Measurements from ENCODE around the gene KCNQ2. TPM values are rescaled to one million over a fixed set of nuclear protein-coding genes. Genes with fewer than 3 reads are reported as not detected.

The KCNQ2 gene
- total RNA-seq, 1 experiment from 2014 or later: 0.25 TPM

- ChIA-PET CTCF (interaction anchor here (1.1 kb wide), 1 partner anchor 135 kb away, joined by 3 read pairs; no protein-coding TSS in a partner anchor), POLR2A (no interaction called here)
- Histone ChIP-seq H3K4me1 (peaks cover 10% of the 10 kb centered on the region), H3K36me3 (ENCODE audit: control insufficient read depth, insufficient read depth, low read length) (no peaks in the 10 kb centered on the region), H3K9me3 (peaks cover 13% of the 10 kb centered on the region; the same call in 1 of the 2 replicates), H3K4me3 (ENCODE audit: low read depth, low read length) (no peak overlapping the region), H3K27me3 (replicated peaks; ENCODE audit: control insufficient read depth, insufficient read depth, low read length) (no peaks in the 10 kb centered on the region)
- H3K4me1 Mint-ChIP-seq (ENCODE audit: low read depth, unreplicated experiment): peaks cover 10% of the 10 kb centered on the region
- BruUV-seq (replicated peaks): no TSS peak
- H3K36me3 Mint-ChIP-seq (ENCODE audit: insufficient read depth, unreplicated experiment): peaks cover 4% of the 10 kb centered on the region
- H3K27me3 Mint-ChIP-seq (ENCODE audit: insufficient read depth, unreplicated experiment): no peaks in the 10 kb centered on the region
- intact Hi-C loops (cut with micrococcal nuclease; ENCODE audit: unreplicated experiment): no loop called here
- no peaks in the 10 kb centered on the region for H3K9me3 Mint-ChIP-seq (ENCODE audit: unreplicated experiment)
- no peak for DNase-seq
- H3K4me3 Mint-ChIP-seq (ENCODE audit: unreplicated experiment): no peak overlapping the region
- no peak overlapping the region for H3K27ac Mint-ChIP-seq (ENCODE audit: unreplicated experiment)
- TF ChIP-seq CTCF (IDR thresholded peaks at IDR 0.05; ENCODE audit: insufficient read depth in 1 of 2, low read depth in 1 of 2, low read length in 1 of 2, severe bottlenecking in 1 of 2, unreplicated experiment in 1 of 2): no peak
Measured at GRCh38 chr20:63357921-63358905, 114.2 kb downstream of the KCNQ2 start.

GRCh38 chr20:63356931-63357879 is 115.2 kb downstream of the KCNQ2 start:
- Mint-ChIP-seq H3K9me3 (ENCODE audit: unreplicated experiment) (no peaks in the 10 kb centered on the region), H3K4me3 (ENCODE audit: unreplicated experiment) (no peak overlapping the region), H3K4me1 (ENCODE audit: low read depth, unreplicated experiment) (peaks cover under 1% of the 10 kb centered on the region), H3K36me3 (ENCODE audit: insufficient read depth, unreplicated experiment) (no peaks in the 10 kb centered on the region), H3K27ac (ENCODE audit: unreplicated experiment) (no peak overlapping the region), H3K27me3 (ENCODE audit: insufficient read depth, unreplicated experiment) (no peaks in the 10 kb centered on the region)
- peaks cover under 1% of the 10 kb centered on the region; the same call in 1 of the 2 replicates for H3K4me1 ChIP-seq
- ChIA-PET CTCF (interaction anchor here (1.1 kb wide), 1 partner anchor 134 kb away, joined by 3 read pairs; no protein-coding TSS in a partner anchor), POLR2A (no interaction called here)
- no peaks in the 10 kb centered on the region for H3K27me3 ChIP-seq (replicated peaks; ENCODE audit: control insufficient read depth, insufficient read depth, low read length)
- DNase-seq: no peak
- no peaks in the 10 kb centered on the region for H3K36me3 ChIP-seq (ENCODE audit: control insufficient read depth, insufficient read depth, low read length)
- intact Hi-C loops (cut with micrococcal nuclease; ENCODE audit: unreplicated experiment): no loop called here
- H3K4me3 ChIP-seq (ENCODE audit: low read depth, low read length): no peak overlapping the region
- no peak for TF ChIP-seq CTCF (IDR thresholded peaks at IDR 0.05; ENCODE audit: insufficient read depth in 1 of 2, low read depth in 1 of 2, low read length in 1 of 2, severe bottlenecking in 1 of 2, unreplicated experiment in 1 of 2)
- H3K9me3 ChIP-seq: peaks cover 23% of the 10 kb centered on the region
- no TSS peak for BruUV-seq (replicated peaks)

- H3K36me3 ChIP-seq (ENCODE audit: control insufficient read depth, insufficient read depth, low read length): no peaks in the 10 kb centered on the region
- ChIA-PET POLR2A (no interaction called here), CTCF (no interaction called here)
- DNase-seq: no peak
- Mint-ChIP-seq H3K27ac (ENCODE audit: unreplicated experiment) (no peak overlapping the region), H3K4me1 (ENCODE audit: low read depth, unreplicated experiment) (no peaks in the 10 kb centered on the region), H3K36me3 (ENCODE audit: insufficient read depth, unreplicated experiment) (no peaks in the 10 kb centered on the region), H3K4me3 (ENCODE audit: unreplicated experiment) (no peak overlapping the region), H3K9me3 (ENCODE audit: unreplicated experiment) (no peaks in the 10 kb centered on the region), H3K27me3 (ENCODE audit: insufficient read depth, unreplicated experiment) (no peaks in the 10 kb centered on the region)
- no peak overlapping the region for H3K4me3 ChIP-seq (ENCODE audit: low read depth, low read length)
- H3K27me3 ChIP-seq (replicated peaks; ENCODE audit: control insufficient read depth, insufficient read depth, low read length): no peaks in the 10 kb centered on the region
- BruUV-seq (replicated peaks): no TSS peak
- intact Hi-C loops (cut with micrococcal nuclease; ENCODE audit: unreplicated experiment): no loop called here
- H3K9me3 ChIP-seq: peaks cover 30% of the 10 kb centered on the region
- H3K4me1 ChIP-seq: no peaks in the 10 kb centered on the region
- no peak for TF ChIP-seq CTCF (IDR thresholded peaks at IDR 0.05; ENCODE audit: insufficient read depth in 1 of 2, low read depth in 1 of 2, low read length in 1 of 2, severe bottlenecking in 1 of 2, unreplicated experiment in 1 of 2)
Measured at GRCh38 chr20:63356511-63356910, 115.9 kb downstream of the KCNQ2 start.

Measured in Caco-2 (cell line).